Neural cell (in vitro differentiated cells): Measurements from ENCODE around the gene LDLRAD3.

ENCODE experiments used
- TF ChIP-seq, protein P1 (sequence below): IDR thresholded peaks from 2 replicates; pipeline ENCODE4 v1.6.1; 2012; ENCODE audit warnings: borderline replicate concordance
- TF ChIP-seq, protein P2 (sequence below): fragments of 450-650 bp; IDR thresholded peaks from 2 replicates; pipeline ENCODE4 v1.5.1; 2014; ENCODE audit warnings: antibody characterized with exemption, mild to moderate bottlenecking, moderate library complexity; ENCODE audit not compliant: poor library complexity, severe bottlenecking

DNA sequence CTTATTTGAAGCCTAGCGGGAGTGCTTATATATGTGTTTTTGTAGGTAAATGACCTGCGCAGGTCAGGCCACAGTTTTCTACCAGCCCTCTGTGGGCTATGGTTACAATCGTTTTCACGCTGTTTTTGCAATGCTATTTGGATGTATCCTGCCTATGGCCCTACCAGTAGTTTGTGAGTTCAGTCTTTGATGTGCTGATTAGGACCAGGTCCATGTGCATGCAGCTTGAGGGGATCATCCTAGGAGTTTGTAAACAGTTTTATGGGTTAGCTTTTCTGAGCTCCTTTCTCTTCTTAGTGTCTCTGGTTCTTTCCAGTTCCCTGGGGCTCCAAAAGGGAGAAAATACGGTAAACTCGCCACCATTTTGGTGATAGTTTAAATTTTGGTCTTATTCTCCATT, 142.5 kb downstream of the LDLRAD3 start:
- TF ChIP-seq, protein P1, sequence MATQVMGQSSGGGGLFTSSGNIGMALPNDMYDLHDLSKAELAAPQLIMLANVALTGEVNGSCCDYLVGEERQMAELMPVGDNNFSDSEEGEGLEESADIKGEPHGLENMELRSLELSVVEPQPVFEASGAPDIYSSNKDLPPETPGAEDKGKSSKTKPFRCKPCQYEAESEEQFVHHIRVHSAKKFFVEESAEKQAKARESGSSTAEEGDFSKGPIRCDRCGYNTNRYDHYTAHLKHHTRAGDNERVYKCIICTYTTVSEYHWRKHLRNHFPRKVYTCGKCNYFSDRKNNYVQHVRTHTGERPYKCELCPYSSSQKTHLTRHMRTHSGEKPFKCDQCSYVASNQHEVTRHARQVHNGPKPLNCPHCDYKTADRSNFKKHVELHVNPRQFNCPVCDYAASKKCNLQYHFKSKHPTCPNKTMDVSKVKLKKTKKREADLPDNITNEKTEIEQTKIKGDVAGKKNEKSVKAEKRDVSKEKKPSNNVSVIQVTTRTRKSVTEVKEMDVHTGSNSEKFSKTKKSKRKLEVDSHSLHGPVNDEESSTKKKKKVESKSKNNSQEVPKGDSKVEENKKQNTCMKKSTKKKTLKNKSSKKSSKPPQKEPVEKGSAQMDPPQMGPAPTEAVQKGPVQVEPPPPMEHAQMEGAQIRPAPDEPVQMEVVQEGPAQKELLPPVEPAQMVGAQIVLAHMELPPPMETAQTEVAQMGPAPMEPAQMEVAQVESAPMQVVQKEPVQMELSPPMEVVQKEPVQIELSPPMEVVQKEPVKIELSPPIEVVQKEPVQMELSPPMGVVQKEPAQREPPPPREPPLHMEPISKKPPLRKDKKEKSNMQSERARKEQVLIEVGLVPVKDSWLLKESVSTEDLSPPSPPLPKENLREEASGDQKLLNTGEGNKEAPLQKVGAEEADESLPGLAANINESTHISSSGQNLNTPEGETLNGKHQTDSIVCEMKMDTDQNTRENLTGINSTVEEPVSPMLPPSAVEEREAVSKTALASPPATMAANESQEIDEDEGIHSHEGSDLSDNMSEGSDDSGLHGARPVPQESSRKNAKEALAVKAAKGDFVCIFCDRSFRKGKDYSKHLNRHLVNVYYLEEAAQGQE: no peak
- TF ChIP-seq, protein P2, sequence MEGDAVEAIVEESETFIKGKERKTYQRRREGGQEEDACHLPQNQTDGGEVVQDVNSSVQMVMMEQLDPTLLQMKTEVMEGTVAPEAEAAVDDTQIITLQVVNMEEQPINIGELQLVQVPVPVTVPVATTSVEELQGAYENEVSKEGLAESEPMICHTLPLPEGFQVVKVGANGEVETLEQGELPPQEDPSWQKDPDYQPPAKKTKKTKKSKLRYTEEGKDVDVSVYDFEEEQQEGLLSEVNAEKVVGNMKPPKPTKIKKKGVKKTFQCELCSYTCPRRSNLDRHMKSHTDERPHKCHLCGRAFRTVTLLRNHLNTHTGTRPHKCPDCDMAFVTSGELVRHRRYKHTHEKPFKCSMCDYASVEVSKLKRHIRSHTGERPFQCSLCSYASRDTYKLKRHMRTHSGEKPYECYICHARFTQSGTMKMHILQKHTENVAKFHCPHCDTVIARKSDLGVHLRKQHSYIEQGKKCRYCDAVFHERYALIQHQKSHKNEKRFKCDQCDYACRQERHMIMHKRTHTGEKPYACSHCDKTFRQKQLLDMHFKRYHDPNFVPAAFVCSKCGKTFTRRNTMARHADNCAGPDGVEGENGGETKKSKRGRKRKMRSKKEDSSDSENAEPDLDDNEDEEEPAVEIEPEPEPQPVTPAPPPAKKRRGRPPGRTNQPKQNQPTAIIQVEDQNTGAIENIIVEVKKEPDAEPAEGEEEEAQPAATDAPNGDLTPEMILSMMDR: no peak
